ENCODE results near the gene NOM1.

The NOM1 gene

GRCh38 chr7:157013101-157013500 is 63.6 kb downstream of the NOM1 start:
- Histone ChIP-seq H3F3A (ENCODE audit: insufficient read depth, low read length) (peaks cover 24% of the 10 kb centered on the region), H4K20me1 (ENCODE audit: insufficient read depth, low read length) (no peaks in the 10 kb centered on the region), H3K27me3 (replicated peaks; ENCODE audit: insufficient read depth, low read length) (no peaks in the 10 kb centered on the region), H3K27ac (ENCODE audit: low read length) (no peak overlapping the region), H3K9me3 (replicated peaks; ENCODE audit: insufficient read depth, low read length) (no peaks in the 10 kb centered on the region), H2AFZ (ENCODE audit: low read length) (no peak overlapping the region), H3K9ac (ENCODE audit: low read length) (no peak overlapping the region), H3K4me1 (ENCODE audit: low read length) (peaks cover 64% of the 10 kb centered on the region), H3K4me2 (ENCODE audit: low read depth, low read length) (no peak overlapping the region), H3K4me3 (ENCODE audit: low read length) (no peak overlapping the region), H3K9me2 (replicated peaks; ENCODE audit: insufficient read depth, low read length) (no peaks in the 10 kb centered on the region), H3K36me3 (replicated peaks; ENCODE audit: insufficient read depth, low read length) (no peaks in the 10 kb centered on the region), H3K79me2 (ENCODE audit: low read length) (peaks cover 15% of the 10 kb centered on the region)
- peak; percentile 15 for DNase-seq
- TF ChIP-seq, protein P1, sequence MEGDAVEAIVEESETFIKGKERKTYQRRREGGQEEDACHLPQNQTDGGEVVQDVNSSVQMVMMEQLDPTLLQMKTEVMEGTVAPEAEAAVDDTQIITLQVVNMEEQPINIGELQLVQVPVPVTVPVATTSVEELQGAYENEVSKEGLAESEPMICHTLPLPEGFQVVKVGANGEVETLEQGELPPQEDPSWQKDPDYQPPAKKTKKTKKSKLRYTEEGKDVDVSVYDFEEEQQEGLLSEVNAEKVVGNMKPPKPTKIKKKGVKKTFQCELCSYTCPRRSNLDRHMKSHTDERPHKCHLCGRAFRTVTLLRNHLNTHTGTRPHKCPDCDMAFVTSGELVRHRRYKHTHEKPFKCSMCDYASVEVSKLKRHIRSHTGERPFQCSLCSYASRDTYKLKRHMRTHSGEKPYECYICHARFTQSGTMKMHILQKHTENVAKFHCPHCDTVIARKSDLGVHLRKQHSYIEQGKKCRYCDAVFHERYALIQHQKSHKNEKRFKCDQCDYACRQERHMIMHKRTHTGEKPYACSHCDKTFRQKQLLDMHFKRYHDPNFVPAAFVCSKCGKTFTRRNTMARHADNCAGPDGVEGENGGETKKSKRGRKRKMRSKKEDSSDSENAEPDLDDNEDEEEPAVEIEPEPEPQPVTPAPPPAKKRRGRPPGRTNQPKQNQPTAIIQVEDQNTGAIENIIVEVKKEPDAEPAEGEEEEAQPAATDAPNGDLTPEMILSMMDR (IDR thresholded peaks at IDR 0.05; ENCODE audit: low read length), result no peak
- TF ChIP-seq EZH2 (optimal IDR thresholded peaks at IDR 0.05; ENCODE audit: low read depth, low read length) (no peak), EZH2phosphoT487 (IDR thresholded peaks at IDR 0.05; ENCODE audit: low read length) (no peak)

GRCh38 chr7:157013602-157014549 is 64.4 kb downstream of the NOM1 start:
- H3K4me2 ChIP-seq (ENCODE audit: low read depth, low read length), result no peak overlapping the region
- no peak overlapping the region for H3K27ac ChIP-seq (ENCODE audit: low read length)
- peaks cover 24% of the 10 kb centered on the region for H3F3A ChIP-seq (ENCODE audit: insufficient read depth, low read length)
- TF ChIP-seq EZH2 (optimal IDR thresholded peaks at IDR 0.05; ENCODE audit: low read depth, low read length), result no peak
- TF ChIP-seq, protein P1 (IDR thresholded peaks at IDR 0.05; ENCODE audit: low read length), result no peak
- TF ChIP-seq EZH2phosphoT487 (IDR thresholded peaks at IDR 0.05; ENCODE audit: low read length), result no peak
- no peak overlapping the region for H3K9ac ChIP-seq (ENCODE audit: low read length)
- no peaks in the 10 kb centered on the region for H4K20me1 ChIP-seq (ENCODE audit: insufficient read depth, low read length)
- H3K9me3 ChIP-seq (replicated peaks; ENCODE audit: insufficient read depth, low read length), result no peaks in the 10 kb centered on the region
- H3K79me2 ChIP-seq (ENCODE audit: low read length), result peaks cover 14% of the 10 kb centered on the region
- H3K27me3 ChIP-seq (replicated peaks; ENCODE audit: insufficient read depth, low read length), result no peaks in the 10 kb centered on the region
- DNase-seq, result peak; percentile 5
- peaks cover 64% of the 10 kb centered on the region for H3K4me1 ChIP-seq (ENCODE audit: low read length)
- H2AFZ ChIP-seq (ENCODE audit: low read length), result no peak overlapping the region
- H3K36me3 ChIP-seq (replicated peaks; ENCODE audit: insufficient read depth, low read length), result no peaks in the 10 kb centered on the region
- no peak overlapping the region for H3K4me3 ChIP-seq (ENCODE audit: low read length)
- H3K9me2 ChIP-seq (replicated peaks; ENCODE audit: insufficient read depth, low read length), result no peaks in the 10 kb centered on the region

DNA sequence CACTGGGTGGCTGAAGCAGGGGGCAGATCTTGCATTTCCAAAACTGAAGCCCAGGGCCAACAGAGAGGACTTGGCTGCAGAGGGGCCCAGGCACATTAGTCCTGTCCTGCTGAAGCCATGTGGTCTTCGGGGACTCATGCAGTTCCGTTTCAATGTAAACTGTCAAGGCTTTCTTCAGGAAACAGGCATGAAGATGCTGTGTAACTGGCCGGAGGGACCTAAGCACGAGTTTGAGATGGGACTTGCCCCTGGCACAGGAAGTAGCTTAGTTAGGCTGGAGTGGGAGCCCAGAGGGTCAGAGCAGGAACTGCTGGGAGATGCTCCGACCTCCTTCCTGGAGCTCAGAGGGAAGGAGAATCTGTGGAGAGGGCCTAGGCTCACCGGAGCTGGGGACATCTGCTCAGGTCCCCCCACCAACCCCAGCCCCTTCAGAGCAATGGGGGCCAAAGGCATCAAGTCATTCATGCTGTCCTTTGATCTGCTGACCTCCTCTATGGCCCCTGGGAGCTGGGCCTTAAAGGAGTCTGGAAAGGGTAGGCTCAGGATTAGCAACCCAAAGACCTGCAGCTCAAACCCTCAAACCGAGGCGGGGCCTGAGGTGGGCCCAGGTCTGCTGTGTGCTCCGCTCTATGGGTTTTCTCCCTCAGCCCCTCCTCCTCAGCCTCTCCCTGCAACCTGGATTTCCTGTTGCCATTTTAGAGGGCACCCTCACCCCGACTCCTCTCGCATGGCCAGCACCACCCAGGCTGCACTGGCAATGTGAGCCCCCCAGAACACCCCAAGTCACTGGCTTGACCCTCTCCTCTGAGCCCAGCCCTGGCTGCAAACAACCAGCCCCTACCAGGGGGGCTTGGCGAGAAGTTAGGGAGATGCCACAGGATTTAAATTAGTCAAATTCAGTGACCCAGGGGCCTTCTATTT is 65.4 kb downstream of the NOM1 start:
- Histone ChIP-seq H2AFZ (ENCODE audit: low read length) (no peak overlapping the region), H3K27me3 (replicated peaks; ENCODE audit: insufficient read depth, low read length) (peaks cover 7% of the 10 kb centered on the region)

More for the DNA sequence above, 65.4 kb downstream of the NOM1 start:
- Histone ChIP-seq H3K9me3 (replicated peaks; ENCODE audit: insufficient read depth, low read length) (no peaks in the 10 kb centered on the region), H3K79me2 (ENCODE audit: low read length) (0 out of 2 replicates have a peak, but pooled peaks cover 7% of the 10 kb centered on the region), H3K9ac (ENCODE audit: low read length) (no peak overlapping the region), H3K36me3 (replicated peaks; ENCODE audit: insufficient read depth, low read length) (no peaks in the 10 kb centered on the region), H3K9me2 (replicated peaks; ENCODE audit: insufficient read depth, low read length) (no peaks in the 10 kb centered on the region), H3F3A (ENCODE audit: insufficient read depth, low read length) (peaks cover 24% of the 10 kb centered on the region), H3K4me2 (ENCODE audit: low read depth, low read length) (no peak overlapping the region), H3K4me3 (ENCODE audit: low read length) (no peak overlapping the region), H3K4me1 (ENCODE audit: low read length) (peaks cover 58% of the 10 kb centered on the region), H4K20me1 (ENCODE audit: insufficient read depth, low read length) (no peaks in the 10 kb centered on the region), H3K27ac (ENCODE audit: low read length) (no peak overlapping the region; the same call in 1 of the 2 replicates)
- peak; percentile 6 for DNase-seq
- TF ChIP-seq EZH2 (optimal IDR thresholded peaks at IDR 0.05; ENCODE audit: low read depth, low read length) (no peak), EZH2phosphoT487 (IDR thresholded peaks at IDR 0.05; ENCODE audit: low read length) (no peak)
- TF ChIP-seq, protein P1 (IDR thresholded peaks at IDR 0.05; ENCODE audit: low read length), result no peak
